ENCODE measurements around the gene SEC22A. TPM values are rescaled to one million over a fixed set of nuclear protein-coding genes. Genes with fewer than 3 reads are reported as not detected.

Gene SEC22A
- total and polyA plus RNA-seq, 2 of the 8 experiments (the other 6 are each of a cell fraction or from before 2014, with no cell fraction given) = 10.6 to 17.1 TPM

GRCh38 chr3:123169492-123169929 lies 32.2 kb upstream of the SEC22A start:
- H3K79me1 ChIP-seq (ENCODE audit: low read depth, low read length) = no peaks in the 10 kb centered on the region
- no peak overlapping the region for H3K27ac ChIP-seq (ENCODE audit: low read depth, low read length)
- no peak overlapping the region for H2BK15ac ChIP-seq (ENCODE audit: low read length)
- no peak overlapping the region for H4K91ac ChIP-seq (replicated peaks; ENCODE audit: insufficient read length, low read length)
- CTCF ChIA-PET (ENCODE audit: partially characterized antibody) = interaction anchor here (1.0 to 1.2 kb wide), 2 partner anchors 10 to 17 kb away, joined by 3 to 4 read pairs; no protein-coding TSS in a partner anchor
- H3K23ac ChIP-seq (ENCODE audit: insufficient read length) = no peak overlapping the region
- H3K23me2 ChIP-seq (ENCODE audit: low read depth, low read length) = no peaks in the 10 kb centered on the region
- no peaks in the 10 kb centered on the region for H4K20me1 ChIP-seq (replicated peaks in 1 of 2; ENCODE audit: control insufficient read depth in 1 of 2, insufficient read depth in 2 of 2, low read length in 2 of 2)
- no peak overlapping the region for H3K14ac ChIP-seq (ENCODE audit: insufficient read length)
- H2AFZ ChIP-seq (ENCODE audit: low read length) = no peak overlapping the region
- POLR2A ChIA-PET (ENCODE audit: partially characterized antibody) = no interaction called here
- H3K9ac ChIP-seq (replicated peaks in 1 of 4; ENCODE audit: extremely low read depth in 1 of 4, low read depth in 3 of 4, low read length in 3 of 4) = no peak overlapping the region
- H3K9me3 ChIP-seq (ENCODE audit: insufficient read depth in 2 of 2, low read depth in 1 of 2, low read length in 1 of 2) = peaks cover 0 to 2% of the 10 kb centered on the region in 2 experiments; a peak in 1 of 4 replicates
- H4K5ac ChIP-seq (ENCODE audit: insufficient read length, low read depth, low read length) = no peak overlapping the region
- no peaks in the 10 kb centered on the region for H3K79me2 ChIP-seq (ENCODE audit: control insufficient read depth in 1 of 2, insufficient read depth in 2 of 2, low read length in 2 of 2)
- H2AK5ac ChIP-seq (ENCODE audit: low read depth, low read length) = no peak overlapping the region
- no peak overlapping the region for H3K18ac ChIP-seq (ENCODE audit: extremely low read depth, low read length)
- H3K4me3 ChIP-seq (ENCODE audit: extremely low read depth in 1 of 4, insufficient read depth in 2 of 4, low read depth in 3 of 4, low read length in 4 of 4) = no peak overlapping the region
- no peak overlapping the region for H3K4ac ChIP-seq (replicated peaks; ENCODE audit: insufficient read length, low read depth, low read length)
- peaks cover 0 to 10% (median 4%) of the 10 kb centered on the region in 4 experiments; a peak in 3 of 8 replicates for H3K36me3 ChIP-seq (ENCODE audit: control insufficient read depth in 2 of 4, insufficient read depth in 4 of 4, low read length in 3 of 4)
- no peak overlapping the region for H3K4me2 ChIP-seq (ENCODE audit: insufficient read depth in 1 of 2, low read depth in 2 of 2, low read length in 2 of 2)
- no peak overlapping the region for H3K56ac ChIP-seq (replicated peaks; ENCODE audit: insufficient read length, low read depth, low read length)
- FAIRE-seq (no peak), DNase-seq (ENCODE audit: low read depth in 1 of 2, low spot score in 2 of 2) (peak in 1 of 2 experiments; percentile 42)
- no peaks in the 10 kb centered on the region for H3K4me1 ChIP-seq (replicated peaks in 1 of 4; ENCODE audit: control insufficient read depth in 3 of 4, insufficient read depth in 4 of 4, low read length in 3 of 4)
- WGBS, 2 experiments (ENCODE audit: extremely low coverage in 1 of 2, insufficient coverage in 1 of 2, insufficient read length in 1 of 2, insufficient replicate concordance in 2 of 2, low coverage in 1 of 2, low lambda C conversion rate in 2 of 2, missing lambda C conversion rate in 1 of 2) = 90% methylated on average over 5 of the region's 5 CpGs; no CpG with 5 or more reads in 1 of the 2 experiments
- no peak overlapping the region for H2BK20ac ChIP-seq (ENCODE audit: low read length)
- H2BK5ac ChIP-seq (ENCODE audit: low read depth, low read length) = no peak overlapping the region
- H3K27me3 ChIP-seq (replicated peaks in 1 of 4; ENCODE audit: control insufficient read depth in 3 of 4, extremely low read depth in 1 of 4, insufficient read depth in 3 of 4, low read length in 3 of 4) = no peaks in the 10 kb centered on the region
- no peak overlapping the region for H4K8ac ChIP-seq (ENCODE audit: extremely low read depth, insufficient read depth, low read length)
- no peak overlapping the region for H2BK120ac ChIP-seq (replicated peaks; ENCODE audit: low read depth, low read length)
- H2BK12ac ChIP-seq (ENCODE audit: low read depth, low read length) = no peak overlapping the region
- no peak for TF ChIP-seq CHD1 (IDR thresholded peaks at IDR 0.05; ENCODE audit: low read depth, low read length)
- TF ChIP-seq SRF (IDR thresholded peaks at IDR 0.05; ENCODE audit: low read depth, low read length) = no peak
- no peak for TF ChIP-seq GTF2F1 (IDR thresholded peaks at IDR 0.05; ENCODE audit: borderline replicate concordance, low read depth, low read length)
- no peak for TF ChIP-seq NANOG (IDR thresholded peaks at IDR 0.05; ENCODE audit: insufficient read depth, low read depth, low read length, poor library complexity, severe bottlenecking)
- no peak for TF ChIP-seq MAFK (IDR thresholded peaks at IDR 0.05; ENCODE audit: low read depth, low read length)
- TF ChIP-seq KDM4A (IDR thresholded peaks at IDR 0.05; ENCODE audit: low read depth, low read length, severe bottlenecking) = no peak
- no peak for TF ChIP-seq ASH2L (IDR thresholded peaks at IDR 0.05; ENCODE audit: low read length)
- no peak for TF ChIP-seq RNF2 (IDR thresholded peaks at IDR 0.05; ENCODE audit: borderline replicate concordance, low read depth, low read length, missing control alignments, poor library complexity, severe bottlenecking)
- TF ChIP-seq CBX8 (IDR thresholded peaks at IDR 0.05; ENCODE audit: borderline replicate concordance, low read depth, low read length) = no peak
- no peak for TF ChIP-seq ZNF274 (IDR thresholded peaks at IDR 0.05; ENCODE audit: borderline replicate concordance, extremely low read depth, low read length)
- no peak for TF ChIP-seq POLR2A (IDR thresholded peaks at IDR 0.05; ENCODE audit: control extremely low read depth in 1 of 2, low read depth in 2 of 2, low read length in 2 of 2)
- no peak for TF ChIP-seq TCF12 (IDR thresholded peaks at IDR 0.05; ENCODE audit: low read depth, low read length)
- no peak for TF ChIP-seq RXRA (IDR thresholded peaks at IDR 0.05; ENCODE audit: insufficient read depth, low read depth, low read length)
- TF ChIP-seq KDM5A (IDR thresholded peaks at IDR 0.05; ENCODE audit: low read length) = no peak
- no peak for TF ChIP-seq NRF1 (IDR thresholded peaks at IDR 0.05; ENCODE audit: low read depth, low read length)
